Measurements from ENCODE around the gene MBLAC1.
A peak's percentile ranks its signal among the peaks of the same experiment; 100 is the strongest.

MBLAC1 gene

GRCh38 chr7:100126931-100127865 lies at the start of gene MBLAC1:
Gene MBLAC1 (plus strand): TSS chr7:100126967. CDS start chr7:100127396, 429 bp downstream.
- H3K27ac ChIP-seq = peak within 1 kb of the TSS; percentile 89
- DNase-seq (ENCODE audit: low read depth, low spot score) = peak; percentile 43

GRCh38 chr7:100077205-100077604 lies 49.6 kb upstream of the MBLAC1 start:
- H3K27ac ChIP-seq = no peak overlapping the region
- no peak for DNase-seq (ENCODE audit: low read depth, low spot score)

- no peak overlapping the region for H3K27ac ChIP-seq
- no peak for DNase-seq (ENCODE audit: low read depth, low spot score)
Observed at GRCh38 chr7:100079024-100079560, 47.7 kb upstream of the MBLAC1 start.

- H3K27ac ChIP-seq = peak overlapping the region; percentile 59
- DNase-seq (ENCODE audit: low read depth, low spot score) = no peak
Observed at GRCh38 chr7:100080907-100081534, 45.7 kb upstream of the MBLAC1 start.

GRCh38 chr7:100081535-100082102 lies 45.1 kb upstream of the MBLAC1 start, which contains the start of gene ZNF3:
Gene ZNF3 (minus strand): TSS chr7:100081723. CDS start chr7:100077357, 4,366 bp downstream.
- DNase-seq (ENCODE audit: low read depth, low spot score) = peak; percentile 92
- peak within 1 kb of the TSS; percentile 59 for H3K27ac ChIP-seq

- H3K27ac ChIP-seq = peak overlapping the region; percentile 59
- DNase-seq (ENCODE audit: low read depth, low spot score) = no peak
Observed at GRCh38 chr7:100082978-100083377, 43.8 kb upstream of the MBLAC1 start.

GRCh38 chr7:100085515-100085914 lies 41.3 kb upstream of the MBLAC1 start:
- H3K27ac ChIP-seq = no peak overlapping the region
- DNase-seq (ENCODE audit: low read depth, low spot score) = no peak

- DNase-seq (ENCODE audit: low read depth, low spot score) = no peak
Observed at GRCh38 chr7:100087055-100087750, 39.6 kb upstream of the MBLAC1 start.

GRCh38 chr7:100088095-100088620 lies 38.6 kb upstream of the MBLAC1 start:
- H3K27ac ChIP-seq = peak overlapping the region; percentile 94
- no peak for DNase-seq (ENCODE audit: low read depth, low spot score)

More at GRCh38 chr7:100087055-100087750, 39.6 kb upstream of the MBLAC1 start:
- H3K27ac ChIP-seq = peak overlapping the region; percentile 94

GRCh38 chr7:100088621-100089457 lies 37.9 kb upstream of the MBLAC1 start, which contains the start of gene COPS6:
Gene COPS6 (plus strand): TSS chr7:100088969. CDS start chr7:100088991, 22 bp downstream.
- DNase-seq (ENCODE audit: low read depth, low spot score) = no peak
- peak within 1 kb of the TSS; percentile 94 for H3K27ac ChIP-seq

- peak overlapping the region; percentile 94 for H3K27ac ChIP-seq
- no peak for DNase-seq (ENCODE audit: low read depth, low spot score)
Observed at GRCh38 chr7:100089458-100090196, 37.1 kb upstream of the MBLAC1 start.

GRCh38 chr7:100090527-100091410 lies 36.0 kb upstream of the MBLAC1 start:
- H3K27ac ChIP-seq = peak overlapping the region; percentile 94
- no peak for DNase-seq (ENCODE audit: low read depth, low spot score)

- DNase-seq (ENCODE audit: low read depth, low spot score) = no peak
- peak overlapping the region; percentile 94 for H3K27ac ChIP-seq
Observed at GRCh38 chr7:100091411-100092181, 35.2 kb upstream of the MBLAC1 start.

GRCh38 chr7:100093054-100093453 lies 33.7 kb upstream of the MBLAC1 start:
- DNase-seq (ENCODE audit: low read depth, low spot score) = no peak
- no peak overlapping the region for H3K27ac ChIP-seq

- no peak overlapping the region for H3K27ac ChIP-seq
- no peak for DNase-seq (ENCODE audit: low read depth, low spot score)
Observed at GRCh38 chr7:100093498-100093897, 33.3 kb upstream of the MBLAC1 start.

- H3K27ac ChIP-seq = no peak overlapping the region
- DNase-seq (ENCODE audit: low read depth, low spot score) = no peak
Observed at GRCh38 chr7:100093925-100094486, 32.8 kb upstream of the MBLAC1 start.
